Measurements from ENCODE around the gene USP12.

DNA sequence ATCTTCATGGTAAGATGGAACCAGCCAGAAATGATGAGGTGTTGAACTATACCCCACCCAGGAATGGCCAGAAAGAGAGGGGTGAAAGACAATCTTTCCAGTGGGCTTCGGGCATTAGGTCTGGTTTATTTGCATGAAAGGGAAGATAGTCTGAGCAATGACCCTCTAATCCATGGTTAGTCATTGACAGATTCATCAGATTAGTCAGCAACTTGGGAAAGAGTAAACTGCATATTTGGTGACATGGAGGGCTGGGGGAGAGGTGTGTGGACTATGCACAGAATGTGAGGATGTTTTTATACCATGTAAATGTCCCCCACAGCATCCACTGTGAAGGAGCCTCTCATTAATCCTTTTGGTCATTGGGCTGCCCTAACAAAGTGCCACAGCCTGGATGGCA lies 30.1 kb upstream of the USP12 start:
- TF ChIP-seq FOXK1 (CRISPR knock-in tag; IDR thresholded peaks at IDR 0.05) = no peak
- no peak for TF ChIP-seq SMAD4 (CRISPR knock-in tag; IDR thresholded peaks at IDR 0.05)
- TF ChIP-seq, protein P1, sequence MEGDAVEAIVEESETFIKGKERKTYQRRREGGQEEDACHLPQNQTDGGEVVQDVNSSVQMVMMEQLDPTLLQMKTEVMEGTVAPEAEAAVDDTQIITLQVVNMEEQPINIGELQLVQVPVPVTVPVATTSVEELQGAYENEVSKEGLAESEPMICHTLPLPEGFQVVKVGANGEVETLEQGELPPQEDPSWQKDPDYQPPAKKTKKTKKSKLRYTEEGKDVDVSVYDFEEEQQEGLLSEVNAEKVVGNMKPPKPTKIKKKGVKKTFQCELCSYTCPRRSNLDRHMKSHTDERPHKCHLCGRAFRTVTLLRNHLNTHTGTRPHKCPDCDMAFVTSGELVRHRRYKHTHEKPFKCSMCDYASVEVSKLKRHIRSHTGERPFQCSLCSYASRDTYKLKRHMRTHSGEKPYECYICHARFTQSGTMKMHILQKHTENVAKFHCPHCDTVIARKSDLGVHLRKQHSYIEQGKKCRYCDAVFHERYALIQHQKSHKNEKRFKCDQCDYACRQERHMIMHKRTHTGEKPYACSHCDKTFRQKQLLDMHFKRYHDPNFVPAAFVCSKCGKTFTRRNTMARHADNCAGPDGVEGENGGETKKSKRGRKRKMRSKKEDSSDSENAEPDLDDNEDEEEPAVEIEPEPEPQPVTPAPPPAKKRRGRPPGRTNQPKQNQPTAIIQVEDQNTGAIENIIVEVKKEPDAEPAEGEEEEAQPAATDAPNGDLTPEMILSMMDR (IDR thresholded peaks at IDR 0.05) = no peak
- no peak for TF ChIP-seq NR2C2 (CRISPR knock-in tag; IDR thresholded peaks at IDR 0.05)
- TF ChIP-seq, protein P2, sequence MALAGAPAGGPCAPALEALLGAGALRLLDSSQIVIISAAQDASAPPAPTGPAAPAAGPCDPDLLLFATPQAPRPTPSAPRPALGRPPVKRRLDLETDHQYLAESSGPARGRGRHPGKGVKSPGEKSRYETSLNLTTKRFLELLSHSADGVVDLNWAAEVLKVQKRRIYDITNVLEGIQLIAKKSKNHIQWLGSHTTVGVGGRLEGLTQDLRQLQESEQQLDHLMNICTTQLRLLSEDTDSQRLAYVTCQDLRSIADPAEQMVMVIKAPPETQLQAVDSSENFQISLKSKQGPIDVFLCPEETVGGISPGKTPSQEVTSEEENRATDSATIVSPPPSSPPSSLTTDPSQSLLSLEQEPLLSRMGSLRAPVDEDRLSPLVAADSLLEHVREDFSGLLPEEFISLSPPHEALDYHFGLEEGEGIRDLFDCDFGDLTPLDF (CRISPR knock-in tag; IDR thresholded peaks at IDR 0.05) = no peak
- TF ChIP-seq FOXP1 (CRISPR knock-in tag; IDR thresholded peaks at IDR 0.05; ENCODE audit: borderline replicate concordance) = no peak
